GM19455 (cell line): ENCODE data around the gene MAGEF1.

Source experiments
- ATAC-seq: cut with Tn5 transposase; IDR thresholded peaks from one replicate; pipeline ENCODE4 v1.9.1; 2021; ENCODE audit not compliant: unreplicated experiment

The MAGEF1 gene

DNA sequence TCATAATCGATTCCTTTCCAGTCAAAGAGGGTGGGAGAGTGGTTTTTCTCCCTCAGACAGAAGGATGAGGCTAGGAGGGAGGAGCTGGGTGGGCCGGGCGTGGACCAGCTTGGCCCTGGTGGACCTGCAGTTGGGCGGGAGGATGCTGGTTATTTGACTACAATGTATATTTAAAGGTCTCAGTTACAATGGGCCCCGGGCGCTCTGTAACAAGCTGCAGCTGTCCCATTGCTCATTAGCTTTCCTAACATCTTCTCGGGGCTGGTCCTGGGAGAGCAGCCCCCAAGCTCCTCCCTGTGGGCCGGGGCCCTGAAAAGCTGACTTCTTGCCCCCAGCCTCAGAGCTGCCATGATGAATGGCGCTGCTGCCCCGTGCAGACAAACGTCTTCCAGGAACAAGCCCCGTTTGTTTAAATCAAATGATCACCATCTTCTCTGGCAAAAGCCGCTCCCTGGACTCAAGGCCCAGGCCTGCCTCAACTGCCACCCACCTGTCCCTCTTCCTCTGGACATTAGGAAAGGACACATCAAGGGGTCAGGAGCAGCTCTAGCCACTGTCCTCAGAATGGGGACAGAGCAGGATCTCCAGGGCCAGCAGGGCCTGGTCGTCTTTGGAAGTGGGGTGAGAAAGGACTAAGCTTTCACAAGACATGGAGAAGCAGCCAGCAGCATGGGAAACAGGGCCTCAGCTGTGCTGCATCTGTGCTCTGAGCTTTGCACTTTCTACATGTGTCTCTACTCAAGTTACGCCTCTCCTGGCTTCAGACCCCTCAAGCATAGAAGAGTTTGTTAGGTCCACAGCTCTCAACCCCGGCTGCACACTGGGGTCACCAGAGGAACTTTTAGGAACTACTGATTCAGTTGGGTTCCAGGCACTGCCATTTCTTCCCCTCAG is 38.6 kb downstream of the MAGEF1 start:
- ATAC-seq: no peak

DNA sequence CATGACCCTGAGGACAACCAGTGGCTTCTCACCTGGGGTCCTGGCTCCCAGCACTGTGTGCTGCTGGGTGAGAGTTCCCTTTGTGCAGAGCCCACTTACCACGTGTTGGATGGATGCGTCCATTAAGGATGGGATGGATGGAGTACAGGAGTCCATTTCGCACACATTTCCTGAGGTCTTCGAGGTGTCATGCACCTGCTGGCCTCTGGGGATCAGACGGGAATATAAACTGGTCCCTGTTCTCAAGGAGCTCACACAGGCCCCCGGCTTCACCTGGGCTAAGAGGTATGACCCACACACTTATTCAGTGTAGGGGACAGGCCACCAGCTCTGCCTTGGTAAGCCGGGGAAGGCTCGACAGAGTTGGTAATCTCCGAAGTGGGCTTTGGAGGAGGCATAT is 39.5 kb downstream of the MAGEF1 start:
- no peak for ATAC-seq

DNA sequence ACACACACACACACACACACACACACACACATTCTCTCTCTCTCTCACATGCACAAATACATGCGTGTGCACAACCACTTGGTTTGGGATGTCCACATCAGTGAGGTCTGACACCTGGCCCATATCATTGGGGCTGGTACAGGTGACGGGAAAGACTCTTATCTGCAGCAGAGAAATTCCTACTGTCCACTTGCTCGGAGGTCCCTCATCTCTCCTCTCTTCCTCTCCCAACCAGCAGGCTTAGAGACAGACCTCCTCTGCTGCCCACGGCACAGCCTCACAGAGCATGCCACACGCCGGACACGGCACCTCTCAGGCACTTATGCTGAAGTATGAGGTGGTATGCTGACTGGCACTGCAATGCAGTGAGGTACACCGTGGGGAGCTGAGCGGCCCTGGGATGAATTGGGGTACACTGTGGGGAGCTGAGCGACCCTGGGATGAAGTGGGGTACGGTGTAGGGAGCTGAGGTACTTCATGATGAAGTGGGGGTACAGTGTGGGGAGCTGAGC is 41.7 kb downstream of the MAGEF1 start:
- no peak for ATAC-seq

DNA sequence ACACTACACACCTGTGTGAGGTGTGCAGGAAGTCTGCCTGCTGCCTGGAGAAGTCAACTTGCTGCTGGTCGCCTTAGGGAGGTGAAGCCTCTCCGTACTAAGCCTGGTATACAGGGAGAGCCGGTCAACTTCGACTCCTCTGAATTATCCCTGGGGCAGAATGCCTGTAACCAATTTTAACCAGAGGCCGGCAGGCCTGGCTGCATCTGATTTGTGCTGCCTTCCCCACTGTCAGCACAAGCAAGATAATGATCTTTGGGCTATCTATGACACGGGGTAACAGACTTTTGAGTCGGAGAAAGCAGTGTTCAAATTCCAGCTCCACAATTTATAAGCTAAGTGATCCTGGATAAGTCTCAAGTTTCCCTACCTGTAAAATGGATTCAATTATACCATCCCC is 42.3 kb downstream of the MAGEF1 start:
- ATAC-seq: no peak

DNA sequence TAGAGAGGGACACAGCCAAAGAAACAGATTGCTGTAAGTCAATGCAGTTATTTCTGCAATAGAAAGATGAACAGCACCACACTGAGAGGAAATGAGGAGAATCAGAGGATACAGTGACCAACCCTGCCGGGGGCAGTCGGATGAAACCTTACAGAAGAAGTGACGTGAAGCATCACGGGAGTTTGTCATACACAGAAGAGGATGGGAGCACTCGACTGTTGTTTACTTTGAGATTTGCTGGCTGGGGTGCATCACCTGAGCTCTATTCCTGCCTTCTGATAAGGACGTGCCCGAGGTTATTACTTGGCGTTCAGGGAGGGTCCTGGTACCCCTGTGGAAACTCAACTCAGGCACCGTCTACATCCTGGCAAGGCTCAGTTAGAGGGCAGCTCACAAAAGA is 45.4 kb downstream of the MAGEF1 start:
- no peak for ATAC-seq

DNA sequence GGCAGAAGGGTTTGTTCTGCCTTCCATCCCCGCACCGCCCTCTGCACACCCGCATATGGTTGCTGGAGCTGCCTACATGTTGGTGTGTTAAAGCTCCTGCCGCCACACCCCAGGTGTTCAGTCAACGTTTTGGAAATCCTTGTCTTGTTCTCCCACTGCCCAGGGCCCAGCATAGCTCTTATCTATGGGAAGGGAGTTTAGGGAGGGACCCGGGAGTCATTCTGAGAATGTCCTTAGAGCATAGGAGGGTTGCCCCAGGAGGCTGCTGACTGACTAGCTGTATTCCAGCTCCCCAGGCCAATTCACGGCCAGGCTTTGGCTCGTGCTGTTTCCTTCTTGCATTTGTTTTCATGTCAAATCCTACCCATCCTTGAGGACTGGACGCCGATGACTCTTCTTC is 46.8 kb downstream of the MAGEF1 start:
- no peak for ATAC-seq

DNA sequence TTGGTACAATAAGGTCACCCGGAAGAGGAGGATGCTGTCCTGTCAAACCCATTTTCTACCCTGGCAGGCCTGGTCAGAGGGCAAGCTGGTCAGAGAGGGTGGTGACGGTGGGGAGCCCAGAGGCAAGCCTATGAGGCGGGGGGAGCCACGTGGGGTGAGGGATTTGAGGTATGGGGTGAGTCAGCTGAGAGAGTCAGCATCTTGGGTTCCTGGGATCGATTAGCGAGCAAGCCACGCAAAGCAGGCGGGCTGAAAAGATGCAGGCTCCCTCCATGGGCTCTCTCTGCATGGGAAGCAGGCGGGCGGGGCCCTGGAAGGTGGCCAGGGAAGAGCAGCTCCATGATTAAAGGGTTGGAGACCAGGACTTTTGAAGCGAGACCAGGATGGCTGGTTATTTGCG is 48.1 kb downstream of the MAGEF1 start:
- no peak for ATAC-seq

DNA sequence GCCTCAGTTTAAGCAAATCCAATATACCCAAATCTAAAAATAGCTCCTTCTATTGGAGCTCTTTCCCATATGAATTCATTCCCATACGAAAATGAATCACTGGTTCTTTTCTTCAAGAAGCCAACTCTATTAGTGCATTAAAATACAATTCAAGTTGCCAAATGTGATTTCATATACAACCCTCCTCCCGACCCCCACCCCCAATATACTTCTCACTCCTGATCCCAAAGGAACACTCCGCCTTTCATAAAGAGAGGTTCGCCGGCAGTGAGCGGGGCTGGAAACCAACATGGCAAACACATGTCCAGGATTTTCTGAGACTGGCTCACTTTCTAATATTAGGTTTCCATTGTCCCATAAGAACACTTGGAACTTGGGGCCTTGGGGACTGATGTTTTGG is 48.5 kb downstream of the MAGEF1 start:
- no peak for ATAC-seq

DNA sequence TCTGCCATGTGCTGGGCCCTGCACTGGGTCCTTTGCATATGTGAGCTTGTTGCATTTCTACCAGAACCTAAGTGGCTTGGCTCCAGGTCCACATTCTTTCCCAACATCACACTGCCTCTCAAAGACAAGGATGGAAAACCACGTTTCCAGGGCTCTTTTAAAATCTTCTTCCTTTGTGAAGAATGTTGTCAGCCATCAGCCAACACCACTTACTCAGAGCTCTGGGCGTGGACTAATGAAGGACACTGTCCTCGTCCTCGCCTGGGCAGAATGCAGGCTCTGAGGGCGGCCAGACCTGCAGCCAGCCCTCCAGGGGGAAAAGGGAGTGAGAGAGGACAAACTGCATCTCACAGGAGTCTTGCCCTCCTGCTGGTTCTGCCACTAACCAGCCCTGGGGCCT is 49.7 kb downstream of the MAGEF1 start:
- no peak for ATAC-seq

DNA sequence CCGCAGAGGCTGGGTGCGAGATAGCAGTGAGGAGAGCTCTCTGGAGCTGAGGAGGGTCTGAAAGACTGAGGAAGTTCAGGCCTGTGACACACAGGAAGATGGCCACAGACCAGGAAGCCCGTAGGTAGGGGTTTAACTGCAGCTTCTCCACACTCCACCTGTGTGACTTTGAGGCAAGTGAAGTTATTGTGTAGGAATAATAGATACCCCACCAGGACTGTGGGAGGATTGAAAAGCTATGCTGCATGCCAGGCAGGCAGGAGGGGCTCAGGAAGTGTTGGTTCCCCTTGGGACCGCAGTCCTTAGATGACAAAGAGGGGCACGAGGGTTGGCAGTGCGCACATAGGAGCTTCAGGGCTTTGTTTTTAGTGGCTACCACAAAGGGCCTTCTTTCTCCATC is 50.9 kb downstream of the MAGEF1 start:
- no peak for ATAC-seq
